ENCODE measurements around the gene DGKI. TPM values are rescaled to one million over a fixed set of nuclear protein-coding genes. Genes with fewer than 3 reads are reported as not detected.

DGKI gene
- polyA plus RNA-seq, 1 experiment: 1.4 TPM

DNA sequence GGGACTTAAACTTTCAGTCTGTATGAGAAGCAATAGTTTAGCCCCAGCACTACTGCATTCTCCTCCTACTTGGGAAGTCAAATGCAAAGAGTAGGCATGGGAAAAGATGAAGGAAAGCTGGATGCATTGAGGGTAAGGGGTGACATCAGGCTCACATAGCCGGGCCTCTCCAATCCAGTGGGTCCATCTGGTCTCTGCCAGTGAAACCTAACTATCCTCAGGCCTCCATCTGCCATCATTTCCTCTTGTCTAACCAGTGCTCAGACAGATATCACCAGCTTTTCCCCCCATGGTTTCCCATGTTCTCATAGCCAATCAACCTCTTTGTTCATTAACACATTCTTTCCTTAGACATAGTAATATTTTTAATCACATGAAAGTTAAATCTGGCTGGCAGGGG is 118.3 kb downstream of the DGKI start:
- no peak for DNase-seq (ENCODE audit: low read depth)
- Histone ChIP-seq H3K27me3 (ENCODE audit: control insufficient read depth, insufficient read depth, low read length) (no peaks in the 10 kb centered on the region), H3K4me3 (ENCODE audit: low read depth, low read length) (no peak overlapping the region), H3K36me3 (ENCODE audit: control insufficient read depth, insufficient read depth, low read length) (no peaks in the 10 kb centered on the region)
- ChIA-PET CTCF (interaction anchor here (0.5 to 1.1 kb wide), 3 partner anchors 10 to 37 kb away, joined by 3 to 4 read pairs (median 3); no protein-coding TSS in a partner anchor), POLR2A (no interaction called here)
- TF ChIP-seq, protein P1, sequence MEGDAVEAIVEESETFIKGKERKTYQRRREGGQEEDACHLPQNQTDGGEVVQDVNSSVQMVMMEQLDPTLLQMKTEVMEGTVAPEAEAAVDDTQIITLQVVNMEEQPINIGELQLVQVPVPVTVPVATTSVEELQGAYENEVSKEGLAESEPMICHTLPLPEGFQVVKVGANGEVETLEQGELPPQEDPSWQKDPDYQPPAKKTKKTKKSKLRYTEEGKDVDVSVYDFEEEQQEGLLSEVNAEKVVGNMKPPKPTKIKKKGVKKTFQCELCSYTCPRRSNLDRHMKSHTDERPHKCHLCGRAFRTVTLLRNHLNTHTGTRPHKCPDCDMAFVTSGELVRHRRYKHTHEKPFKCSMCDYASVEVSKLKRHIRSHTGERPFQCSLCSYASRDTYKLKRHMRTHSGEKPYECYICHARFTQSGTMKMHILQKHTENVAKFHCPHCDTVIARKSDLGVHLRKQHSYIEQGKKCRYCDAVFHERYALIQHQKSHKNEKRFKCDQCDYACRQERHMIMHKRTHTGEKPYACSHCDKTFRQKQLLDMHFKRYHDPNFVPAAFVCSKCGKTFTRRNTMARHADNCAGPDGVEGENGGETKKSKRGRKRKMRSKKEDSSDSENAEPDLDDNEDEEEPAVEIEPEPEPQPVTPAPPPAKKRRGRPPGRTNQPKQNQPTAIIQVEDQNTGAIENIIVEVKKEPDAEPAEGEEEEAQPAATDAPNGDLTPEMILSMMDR (IDR thresholded peaks at IDR 0.05; ENCODE audit: insufficient read depth, low read depth, low read length): no peak

GRCh38 chr7:137727413-137727812 is 119.4 kb downstream of the DGKI start:
- no peak for DNase-seq (ENCODE audit: low read depth)
- TF ChIP-seq, protein P1 (IDR thresholded peaks at IDR 0.05; ENCODE audit: insufficient read depth, low read depth, low read length): no peak
- Histone ChIP-seq H3K27me3 (ENCODE audit: control insufficient read depth, insufficient read depth, low read length) (no peaks in the 10 kb centered on the region), H3K36me3 (ENCODE audit: control insufficient read depth, insufficient read depth, low read length) (no peaks in the 10 kb centered on the region), H3K4me3 (ENCODE audit: low read depth, low read length) (no peak overlapping the region)
- ChIA-PET CTCF (interaction anchor here (1.1 to 1.5 kb wide), 2 partner anchors 13 to 21 kb away, joined by 3 to 4 read pairs; no protein-coding TSS in a partner anchor), POLR2A (no interaction called here)

GRCh38 chr7:137718355-137718754 is 128.4 kb downstream of the DGKI start:
- DNase-seq (ENCODE audit: low read depth): no peak
- Histone ChIP-seq H3K36me3 (ENCODE audit: control insufficient read depth, insufficient read depth, low read length) (no peaks in the 10 kb centered on the region), H3K27me3 (ENCODE audit: control insufficient read depth, insufficient read depth, low read length) (no peaks in the 10 kb centered on the region), H3K4me3 (ENCODE audit: low read depth, low read length) (no peak overlapping the region)
- POLR2A ChIA-PET: no interaction called here
- CTCF ChIA-PET: no interaction called here
- TF ChIP-seq, protein P1 (IDR thresholded peaks at IDR 0.05; ENCODE audit: insufficient read depth, low read depth, low read length): no peak

- ChIA-PET CTCF (no interaction called here), POLR2A (no interaction called here)
These were observed 128.9 kb downstream of the DGKI start for GRCh38 chr7:137717811-137718271.

GRCh38 chr7:137717045-137717444 is 129.7 kb downstream of the DGKI start:
- TF ChIP-seq, protein P1 (IDR thresholded peaks at IDR 0.05; ENCODE audit: insufficient read depth, low read depth, low read length): no peak
- CTCF ChIA-PET: no interaction called here
- H3K27me3 ChIP-seq (ENCODE audit: control insufficient read depth, insufficient read depth, low read length): no peaks in the 10 kb centered on the region
- H3K36me3 ChIP-seq (ENCODE audit: control insufficient read depth, insufficient read depth, low read length): no peaks in the 10 kb centered on the region
- POLR2A ChIA-PET: no interaction called here
- H3K4me3 ChIP-seq (ENCODE audit: low read depth, low read length): no peak overlapping the region
- DNase-seq (ENCODE audit: low read depth): no peak

More at GRCh38 chr7:137717811-137718271, 128.9 kb downstream of the DGKI start:
- TF ChIP-seq, protein P1 (IDR thresholded peaks at IDR 0.05; ENCODE audit: insufficient read depth, low read depth, low read length): no peak
- no peaks in the 10 kb centered on the region for H3K36me3 ChIP-seq (ENCODE audit: control insufficient read depth, insufficient read depth, low read length)
- H3K4me3 ChIP-seq (ENCODE audit: low read depth, low read length): no peak overlapping the region
- DNase-seq (ENCODE audit: low read depth): no peak
- H3K27me3 ChIP-seq (ENCODE audit: control insufficient read depth, insufficient read depth, low read length): no peaks in the 10 kb centered on the region
